GM19467 (cell line): Measurements from ENCODE around the gene TIMELESS.
"Not testable (repeated sequence)": the region's sequence is repeated elsewhere in the genome, so short reads cannot be mapped to it uniquely, and the experiment has no call there.

Source experiments
- ATAC-seq: cut with Tn5 transposase; IDR thresholded peaks from one replicate; pipeline ENCODE4 v1.9.1; 2021; ENCODE audit warnings: mild to moderate bottlenecking, moderate library complexity; ENCODE audit not compliant: unreplicated experiment

The TIMELESS gene

DNA sequence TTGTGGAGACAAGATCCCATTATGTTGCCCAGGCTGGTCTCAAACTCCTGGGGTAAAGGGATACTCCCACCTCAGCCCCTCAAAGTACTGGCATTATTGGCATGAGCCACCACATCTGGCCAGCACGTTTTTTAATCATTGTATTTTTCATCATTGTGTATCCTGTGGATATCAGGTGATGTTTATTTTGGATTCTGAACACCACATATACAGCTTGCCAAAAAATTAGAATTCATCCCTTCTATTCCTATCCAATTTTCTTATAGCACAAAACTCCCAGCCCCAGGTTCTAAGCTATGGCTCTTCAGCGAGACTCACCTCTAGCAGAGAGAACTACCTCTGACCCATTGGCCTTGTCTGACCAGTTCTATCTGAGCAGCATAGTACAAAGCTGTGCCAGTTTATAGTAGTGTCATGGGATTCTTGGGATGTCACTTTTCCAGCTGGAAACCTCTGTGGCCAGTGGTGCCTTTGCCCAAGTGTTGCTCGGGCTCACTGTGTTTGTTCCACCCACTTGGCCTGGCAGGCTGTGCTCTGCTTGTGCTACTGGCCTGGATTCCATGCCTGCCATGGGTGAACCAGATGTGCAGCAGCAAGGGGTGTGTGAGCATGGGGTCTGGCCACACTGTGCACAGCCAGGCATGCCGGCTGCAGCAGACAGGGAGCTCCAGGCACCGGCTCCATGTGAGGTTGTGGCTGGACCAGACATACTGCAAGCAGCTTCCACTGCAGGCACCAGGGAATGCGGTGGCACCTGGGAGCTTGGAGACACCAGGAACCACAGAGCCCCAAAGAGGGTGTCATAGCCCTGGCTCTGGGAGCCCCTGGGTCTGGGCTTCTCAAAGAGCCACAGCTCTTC lies 37.2 kb downstream of the TIMELESS start:
- ATAC-seq, result no peak

DNA sequence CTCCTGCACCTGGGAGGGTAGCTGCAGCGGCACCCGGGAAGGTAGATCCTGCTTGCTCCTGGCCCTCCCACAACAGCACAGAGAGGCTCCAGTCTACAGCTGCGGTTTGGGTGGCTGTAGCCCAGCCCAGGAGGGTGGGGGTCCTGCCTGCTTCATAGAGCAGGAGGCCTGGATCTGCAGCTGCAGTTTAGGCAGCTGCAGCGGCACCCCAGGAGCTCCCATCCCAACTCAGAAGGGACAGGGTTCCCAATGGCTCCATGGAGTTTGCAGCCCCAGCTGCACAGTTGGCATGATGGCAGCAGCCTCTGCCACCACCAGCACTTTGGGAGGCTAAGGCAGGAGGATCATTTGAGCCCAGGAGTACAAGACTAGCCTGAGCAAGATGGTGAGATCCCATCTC lies 38.5 kb downstream of the TIMELESS start:
- no peak for ATAC-seq

DNA sequence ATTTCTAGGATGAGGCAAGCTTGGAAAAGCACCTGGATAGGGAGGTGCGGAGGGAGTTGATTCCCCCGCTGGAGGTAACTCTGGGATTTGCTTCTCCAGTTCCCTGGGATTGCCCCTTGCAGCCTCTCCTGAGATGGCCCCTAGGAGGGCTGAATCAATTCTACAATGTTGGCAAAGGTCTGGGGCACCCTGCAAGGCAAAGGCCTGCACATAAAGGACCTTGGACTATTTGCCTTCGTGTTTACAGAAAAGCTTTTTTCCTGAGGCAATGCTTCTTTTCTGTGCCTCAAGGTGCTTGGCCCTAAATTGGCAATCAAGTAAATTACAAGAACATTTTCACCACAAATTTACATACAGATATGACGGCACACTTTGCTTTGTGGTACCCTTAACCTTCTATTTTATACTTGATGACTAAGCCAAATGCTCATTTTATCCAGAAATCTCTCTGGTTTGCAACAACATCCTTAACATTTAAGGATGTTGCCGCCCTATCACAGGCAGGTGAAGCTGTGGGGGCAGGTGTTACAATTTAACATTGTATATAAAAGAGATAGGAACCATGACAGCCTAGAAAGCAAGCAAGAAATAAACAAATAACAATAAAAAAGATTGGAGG lies 40.3 kb downstream of the TIMELESS start:
- ATAC-seq, result no peak

DNA sequence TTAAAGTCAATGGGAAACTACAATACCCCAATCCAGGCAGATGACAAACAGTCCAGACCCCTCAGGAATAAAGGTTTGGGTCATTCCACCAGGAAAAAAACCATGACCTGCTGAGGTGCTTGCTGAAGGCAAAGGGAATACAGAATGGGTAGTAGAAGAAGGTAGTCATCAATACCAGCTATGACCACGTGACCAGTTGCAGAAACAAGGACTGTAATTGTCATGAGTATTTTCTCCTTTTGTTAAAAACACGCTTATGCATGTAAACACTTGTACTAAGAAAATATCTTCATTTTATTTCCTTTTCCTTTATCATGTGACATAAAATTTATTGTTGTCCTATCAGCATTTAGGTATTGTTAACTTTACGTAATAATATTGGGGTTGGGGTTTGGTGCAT lies 45.0 kb downstream of the TIMELESS start:
- ATAC-seq, result not testable (repeated sequence)

DNA sequence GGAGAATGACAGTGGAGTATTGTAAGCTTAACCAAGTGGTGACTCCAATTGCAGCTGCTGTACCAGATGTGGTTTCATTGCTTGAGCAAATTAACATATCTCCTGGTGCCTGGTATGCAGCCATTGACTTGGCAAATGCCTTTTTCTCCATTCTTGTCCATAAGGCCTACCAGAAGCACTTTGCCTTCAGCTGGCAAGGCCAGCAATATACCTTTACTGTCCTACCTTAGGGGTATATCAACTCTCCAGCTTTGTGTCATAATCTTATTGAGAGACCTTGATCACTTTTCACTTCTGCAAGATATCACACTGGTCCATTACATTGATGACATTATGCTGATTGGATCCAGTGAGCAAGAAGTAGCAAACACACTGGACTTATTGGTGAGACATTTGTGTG lies 47.6 kb downstream of the TIMELESS start:
- not testable (repeated sequence) for ATAC-seq

DNA sequence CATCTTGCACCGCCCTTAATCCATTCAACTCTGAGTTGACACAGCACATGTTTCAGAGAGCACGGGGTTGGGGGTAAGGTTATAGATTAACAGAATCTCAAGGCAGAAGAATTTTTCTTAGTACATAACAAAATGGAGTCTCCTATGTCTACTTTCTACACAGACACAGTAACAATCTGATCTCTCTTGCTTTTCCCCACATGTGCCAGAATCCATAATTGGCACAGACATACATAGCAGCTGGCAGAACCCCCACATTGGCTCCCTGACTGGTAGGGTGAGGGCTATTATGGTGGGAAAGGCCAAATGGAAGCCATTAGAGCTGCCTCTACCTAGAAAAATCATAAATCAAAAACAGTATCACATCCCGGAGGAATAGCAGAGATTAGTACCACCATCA lies 48.1 kb downstream of the TIMELESS start:
- ATAC-seq, result not testable (repeated sequence)

DNA sequence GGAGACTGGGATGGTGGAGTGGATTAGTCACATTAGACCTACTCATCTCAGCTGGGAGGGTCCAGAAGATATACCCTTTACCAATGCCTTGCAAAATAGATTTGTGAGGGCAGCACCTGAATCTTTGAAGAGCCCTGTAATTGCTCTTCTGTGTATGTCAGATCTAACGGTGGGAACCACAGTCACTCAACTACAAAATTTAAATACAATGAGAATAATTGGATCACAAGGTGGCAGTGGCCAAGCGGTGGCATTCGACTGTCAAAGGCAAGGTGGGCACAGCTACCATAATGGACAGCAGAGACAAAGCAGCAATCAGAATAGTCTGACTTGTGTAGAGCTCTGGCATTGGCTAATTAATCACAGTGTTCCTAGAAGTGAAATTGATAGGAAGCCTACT lies 49.8 kb downstream of the TIMELESS start:
- not testable (repeated sequence) for ATAC-seq

DNA sequence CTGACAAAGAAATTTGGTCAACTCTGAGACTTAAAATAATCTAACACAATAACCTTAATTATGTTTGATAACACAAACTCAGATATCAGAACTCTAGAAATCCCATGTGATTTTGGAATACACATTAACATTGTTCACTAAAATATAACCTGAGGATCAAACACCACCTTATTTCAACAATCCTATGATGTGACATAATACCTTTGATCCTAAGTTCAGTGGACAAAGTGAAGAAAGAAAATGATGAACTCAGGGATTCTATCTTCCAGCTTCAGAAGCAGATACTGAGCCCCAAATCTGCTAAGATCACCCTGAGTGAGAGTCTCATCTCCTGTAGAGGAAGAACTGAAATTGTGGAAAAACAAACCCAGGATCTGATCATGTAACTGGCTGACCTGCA lies 50.9 kb downstream of the TIMELESS start:
- no peak for ATAC-seq

DNA sequence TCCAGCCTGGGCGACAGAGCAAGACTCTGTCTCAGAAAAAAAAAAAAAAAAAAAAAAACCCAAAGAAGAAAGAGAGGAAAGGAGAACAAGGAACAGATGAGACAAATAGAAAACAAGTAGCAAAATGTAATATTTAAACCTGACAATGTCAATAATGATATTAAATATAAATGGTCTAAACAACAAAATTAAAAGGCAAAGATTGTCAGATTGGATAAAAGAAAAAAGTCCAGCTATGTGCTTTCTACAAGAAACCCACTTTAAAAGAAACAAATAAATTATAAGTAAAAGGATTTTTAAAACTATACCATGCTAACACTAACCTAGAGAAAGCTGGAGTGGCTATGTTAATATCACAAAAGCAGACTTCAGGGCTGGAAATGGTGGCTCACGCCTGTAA lies 56.9 kb downstream of the TIMELESS start:
- ATAC-seq, result no peak

DNA sequence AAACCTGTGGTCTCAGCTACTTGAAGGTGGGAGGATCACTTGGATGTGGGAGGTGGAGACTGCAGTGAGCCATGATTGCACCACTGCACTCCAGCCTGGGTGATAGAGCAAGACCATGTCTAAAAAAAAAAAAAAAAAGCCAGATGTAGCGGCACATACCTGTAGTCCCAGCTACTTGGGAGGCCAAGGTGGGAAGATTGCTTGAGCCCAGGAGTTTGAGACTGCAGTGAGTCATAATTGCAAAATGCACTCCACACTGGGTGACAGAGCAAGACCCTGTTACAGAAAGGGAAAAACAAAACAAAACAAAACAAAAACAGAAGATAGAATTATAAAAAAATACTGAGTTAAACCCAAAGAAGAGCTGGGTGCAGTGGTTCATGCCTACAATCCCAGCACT lies 57.5 kb downstream of the TIMELESS start:
- no peak for ATAC-seq

DNA sequence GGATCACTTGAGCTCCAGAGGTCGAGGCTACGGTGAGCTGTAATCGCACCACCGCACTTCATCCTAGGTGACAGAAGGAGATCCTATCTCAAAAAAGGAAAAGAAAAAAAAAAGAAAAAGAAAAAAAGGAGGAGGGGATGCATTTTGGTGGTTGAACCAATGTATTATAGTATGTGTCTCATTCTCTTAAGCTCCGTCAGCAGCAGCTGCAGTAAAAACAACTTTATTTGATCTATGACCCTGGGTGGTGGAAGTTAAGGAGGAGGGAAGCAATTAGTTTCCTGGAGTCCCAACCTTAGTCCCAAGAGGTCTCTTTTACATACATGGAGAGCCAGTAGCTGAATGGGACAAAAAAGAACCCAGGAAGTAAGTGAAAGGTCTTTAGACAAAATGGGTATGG lies 59.8 kb downstream of the TIMELESS start:
- ATAC-seq, result no peak

DNA sequence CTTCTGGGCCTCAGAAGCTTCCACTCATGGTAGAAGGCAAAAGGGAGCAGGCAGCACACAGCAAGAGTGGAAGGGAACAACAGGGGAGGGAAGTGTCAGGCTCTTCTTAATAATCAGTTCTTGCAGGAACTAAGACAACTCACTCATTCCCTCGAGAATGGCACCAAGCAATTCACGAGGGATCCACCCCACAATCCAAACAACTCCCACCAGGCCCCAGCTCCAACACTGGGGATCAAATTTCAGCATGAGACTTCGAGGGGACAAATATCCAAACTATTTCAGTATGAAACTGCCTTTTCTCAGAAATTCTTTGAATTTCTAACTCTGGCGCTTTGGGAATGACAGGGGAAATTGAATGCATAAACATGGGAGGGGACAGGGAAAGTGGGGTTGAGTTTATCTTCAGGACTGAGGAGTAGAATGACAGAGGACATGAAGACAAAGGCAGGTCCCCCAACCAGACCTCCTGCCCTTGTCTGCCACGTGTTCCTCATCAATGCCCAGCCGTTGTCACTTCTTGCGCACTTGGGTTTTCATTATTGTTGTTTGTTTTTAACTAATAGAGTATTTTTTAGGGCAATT lies 62.0 kb downstream of the TIMELESS start:
- ATAC-seq, result no peak

DNA sequence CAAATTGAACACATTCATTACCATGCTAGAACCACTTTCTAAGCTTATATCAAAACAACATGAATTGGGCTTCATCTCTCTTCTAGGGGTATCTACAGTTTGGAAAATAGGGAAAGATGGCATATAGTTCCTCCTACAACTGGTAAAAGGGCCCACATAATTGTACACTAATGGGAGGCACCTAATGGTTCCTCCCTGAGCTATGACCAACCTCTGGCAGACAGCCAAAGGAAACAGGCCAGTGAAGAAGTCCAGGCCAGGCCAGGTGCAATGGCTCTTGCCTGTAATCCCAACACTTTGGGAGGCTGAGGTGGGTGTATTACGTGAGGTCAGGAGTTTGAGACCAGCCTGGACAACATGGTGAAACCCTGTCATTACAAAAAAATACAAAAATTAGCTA lies 63.4 kb downstream of the TIMELESS start:
- ATAC-seq, result no peak

DNA sequence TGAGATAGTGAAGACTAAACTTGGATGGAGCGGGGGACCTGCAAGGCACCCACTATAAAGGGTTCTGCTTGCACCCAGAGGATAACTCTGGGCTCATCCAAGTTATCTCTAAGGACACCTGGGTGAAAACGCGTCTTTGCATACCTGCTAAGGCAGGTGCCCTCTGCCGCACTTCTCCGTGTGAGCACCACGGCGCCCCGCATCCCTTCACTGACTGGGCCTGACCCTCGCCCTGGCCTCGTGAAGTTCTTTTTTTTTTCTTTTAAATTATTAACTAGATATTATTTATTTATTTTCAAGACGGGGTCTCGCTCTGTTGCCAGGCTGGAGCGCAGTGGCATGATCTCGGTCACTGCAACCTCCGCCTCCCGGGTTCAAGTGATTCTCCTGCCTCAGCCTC lies 66.6 kb downstream of the TIMELESS start:
- no peak for ATAC-seq

DNA sequence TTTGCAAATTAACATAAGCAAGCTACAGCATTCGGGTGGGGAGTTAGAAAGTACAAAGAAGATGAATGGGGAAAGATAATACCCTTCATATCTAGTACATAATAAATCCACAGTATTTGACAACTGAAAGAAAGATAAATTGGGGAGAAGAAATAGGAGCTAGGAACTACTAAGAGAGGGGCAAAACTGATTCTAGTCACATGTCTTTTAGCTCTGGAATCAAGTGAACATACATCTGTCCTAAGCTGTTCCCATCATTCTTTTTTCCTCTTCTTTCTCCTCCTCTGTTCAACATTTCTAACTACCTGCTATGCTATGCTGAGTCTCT lies 71.3 kb downstream of the TIMELESS start:
- no peak for ATAC-seq

DNA sequence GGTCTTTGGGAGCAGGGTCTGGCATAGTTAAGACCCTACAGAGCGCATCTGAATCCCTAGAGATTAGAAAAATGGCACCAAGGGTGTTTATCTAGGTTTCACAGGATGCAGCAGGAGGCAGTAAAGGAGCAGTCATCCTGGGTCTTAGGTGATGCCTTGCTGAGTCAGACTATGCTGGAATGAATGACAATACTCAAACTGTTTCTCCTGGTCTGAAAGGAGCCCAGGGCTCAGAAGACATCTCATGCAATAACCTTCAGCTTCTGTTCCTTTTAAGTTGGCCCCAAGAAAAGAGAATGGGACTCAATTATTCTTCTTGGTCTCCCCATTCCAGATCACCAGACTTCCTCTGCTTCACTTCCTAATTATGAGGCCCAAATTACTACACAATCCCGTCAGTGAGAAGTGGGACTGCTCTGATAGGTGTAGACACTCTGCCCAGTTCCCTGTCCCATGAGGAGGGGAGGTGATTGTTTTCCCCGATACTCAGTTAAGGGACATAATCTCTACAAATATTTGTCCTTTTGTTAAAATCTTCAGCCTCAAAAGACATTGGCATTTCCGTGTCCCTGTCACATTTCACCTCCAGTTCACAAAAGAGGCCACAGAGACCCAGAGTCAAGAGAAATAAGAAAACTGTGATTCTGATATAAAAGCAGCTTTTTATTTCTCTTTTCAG lies 71.8 kb downstream of the TIMELESS start:
- no peak for ATAC-seq

DNA sequence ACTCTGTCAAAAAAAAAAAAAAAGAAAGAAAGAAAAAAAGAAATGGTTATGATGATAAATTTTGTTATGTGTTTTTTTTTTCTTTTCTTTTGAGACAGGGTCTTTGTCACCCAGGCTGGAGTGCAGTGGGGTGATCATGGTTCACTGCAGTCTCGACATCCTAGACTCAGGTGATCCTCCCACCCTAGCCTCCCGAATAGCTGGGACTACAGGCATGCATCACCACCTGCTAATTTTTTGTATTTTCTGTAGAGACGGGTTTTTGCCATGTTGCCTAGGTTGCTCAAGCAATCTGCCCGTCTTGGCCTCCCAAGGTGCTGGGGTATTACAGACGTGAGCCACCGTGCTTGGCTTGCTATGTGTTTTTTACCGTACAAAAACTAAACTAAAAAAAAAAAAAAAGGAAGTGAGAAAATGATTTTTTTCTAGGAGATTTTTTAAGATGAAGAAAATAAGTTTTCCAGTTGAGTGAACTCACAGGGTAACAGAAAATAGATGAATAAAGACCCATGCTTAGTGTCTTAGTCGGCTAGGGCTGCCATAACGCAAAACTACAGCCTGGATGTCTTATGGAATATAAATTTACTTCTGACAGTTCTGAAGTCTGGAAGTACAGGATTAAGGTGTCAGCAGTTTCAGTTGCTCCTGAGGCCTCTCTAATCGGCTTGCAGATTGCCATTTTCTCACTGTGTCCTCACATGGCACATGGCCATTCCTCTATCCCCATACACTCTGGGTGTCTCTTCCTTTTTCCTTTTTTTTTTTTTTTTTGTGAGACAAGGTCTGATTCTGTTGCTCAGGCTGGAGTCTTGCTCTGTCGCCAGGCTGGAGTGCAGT lies 73.4 kb downstream of the TIMELESS start:
- peak; percentile 73 for ATAC-seq

DNA sequence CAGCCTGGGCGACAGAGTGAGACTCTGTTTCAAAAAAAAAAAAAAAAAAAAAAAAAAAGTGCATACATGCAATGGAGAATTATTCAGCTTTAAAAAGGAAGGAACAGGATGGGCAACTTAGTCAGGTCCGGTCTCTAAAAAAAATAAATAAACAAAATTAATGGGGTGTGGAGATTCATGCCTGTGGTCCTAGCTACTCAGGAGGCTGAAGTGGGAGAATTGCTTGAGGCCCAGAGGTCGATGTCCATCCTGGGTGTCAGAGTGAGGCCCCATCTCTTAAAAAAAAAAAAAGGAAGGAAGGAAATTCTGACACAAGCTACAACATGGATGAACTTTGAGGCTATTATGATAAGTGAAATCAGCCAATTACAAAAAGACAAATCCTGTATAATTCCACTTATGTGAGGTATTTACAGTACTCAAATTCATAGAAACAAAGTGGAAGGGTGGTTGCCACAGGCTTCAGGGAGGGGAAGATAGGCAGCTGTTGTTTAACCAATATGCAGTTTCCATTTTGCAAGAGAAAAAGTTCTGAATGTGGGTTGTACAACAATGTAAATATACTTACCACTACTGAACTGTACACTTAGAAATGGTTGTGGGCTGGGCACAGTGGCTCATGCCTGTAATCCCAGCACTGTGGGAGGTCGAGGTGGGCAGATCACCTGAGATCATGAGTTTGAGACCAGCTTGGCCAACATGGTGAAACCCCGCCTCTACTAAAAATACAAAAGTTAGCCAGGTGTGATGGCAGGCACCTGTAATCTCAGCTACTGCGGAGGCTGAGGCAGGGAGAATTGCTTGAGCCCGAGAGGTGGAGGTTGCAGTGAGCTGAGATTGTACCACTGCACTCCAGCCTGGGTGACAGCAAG lies 74.3 kb downstream of the TIMELESS start:
- no peak for ATAC-seq

DNA sequence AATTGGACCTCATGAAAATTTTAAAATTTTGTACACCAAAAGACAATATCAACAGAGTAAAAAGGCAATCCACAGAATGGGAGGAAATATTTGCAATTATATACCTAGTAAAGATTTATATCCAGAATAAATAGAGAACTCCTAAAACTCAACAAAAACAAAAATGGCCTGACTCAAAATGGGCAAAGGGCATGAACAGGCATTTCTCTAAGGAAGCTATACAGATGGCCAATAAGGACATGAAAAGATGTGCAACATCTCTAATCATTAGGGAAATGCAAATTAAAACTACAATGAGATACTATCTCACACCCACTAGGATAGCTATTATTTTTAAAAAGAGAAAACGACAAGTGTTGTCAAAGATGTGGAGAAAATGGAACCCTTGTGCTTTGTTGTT lies 75.7 kb downstream of the TIMELESS start:
- ATAC-seq, result no peak

DNA sequence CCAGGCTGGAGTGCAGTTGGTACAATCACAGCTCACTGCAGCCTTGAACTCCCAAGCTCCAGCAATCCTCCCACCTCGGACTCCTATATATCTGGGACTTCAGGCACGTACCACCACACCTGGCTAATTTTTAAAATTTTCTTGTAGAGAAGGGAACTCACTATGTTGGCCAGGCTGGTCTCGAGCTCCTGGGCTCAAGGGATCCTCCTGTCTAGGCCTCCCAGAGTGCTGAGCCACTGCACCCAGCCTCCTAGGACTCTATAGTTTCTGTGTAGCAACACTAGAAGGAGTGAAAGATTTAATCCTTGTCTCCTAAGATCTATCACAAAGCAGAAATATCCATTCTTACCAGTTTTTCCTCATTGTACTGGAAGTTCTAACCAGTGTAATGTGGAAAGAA lies 82.3 kb downstream of the TIMELESS start:
- no peak for ATAC-seq
